GM18526 (cell line): ENCODE measurements around the gene HLA-DPA1.
A peak's percentile ranks its signal among the peaks of the same experiment; 100 is the strongest.

Experiments used
- POLR2A ChIP-seq: IDR thresholded peaks from 3 replicates; pipeline ENCODE4 v1.6.1; 2011; ENCODE audit not compliant: insufficient read length; ENCODE audit errors: extremely low read depth

HLA-DPA1 gene

GRCh38 chr6:33073431-33073871 is at the start of gene HLA-DPA1:
Gene HLA-DPA1, minus strand, starts transcription at chr6:33073649.
- peak; percentile 97 for TF ChIP-seq POLR2A

- no peak for TF ChIP-seq POLR2A
These were observed 49.7 kb upstream of the HLA-DPA1 start for GRCh38 chr6:33123181-33123580.

GRCh38 chr6:33120001-33120400 is 46.6 kb upstream of the HLA-DPA1 start:
- no peak for TF ChIP-seq POLR2A

- no peak for TF ChIP-seq POLR2A
These were observed 45.2 kb upstream of the HLA-DPA1 start for GRCh38 chr6:33118525-33119123.

GRCh38 chr6:33117811-33118277 is 44.4 kb upstream of the HLA-DPA1 start:
- no peak for TF ChIP-seq POLR2A

GRCh38 chr6:33116841-33117711 is 43.6 kb upstream of the HLA-DPA1 start:
- TF ChIP-seq POLR2A = no peak

GRCh38 chr6:33116417-33116816 is 43.0 kb upstream of the HLA-DPA1 start:
- no peak for TF ChIP-seq POLR2A

GRCh38 chr6:33114406-33114805 is 41.0 kb upstream of the HLA-DPA1 start:
- no peak for TF ChIP-seq POLR2A

- no peak for TF ChIP-seq POLR2A
These were observed 40.3 kb upstream of the HLA-DPA1 start for GRCh38 chr6:33113755-33114154.

- TF ChIP-seq POLR2A = no peak
These were observed 38.7 kb upstream of the HLA-DPA1 start for GRCh38 chr6:33112148-33112547.

GRCh38 chr6:33108307-33108706 is 34.9 kb upstream of the HLA-DPA1 start:
- TF ChIP-seq POLR2A = no peak

- no peak for TF ChIP-seq POLR2A
These were observed 34.2 kb upstream of the HLA-DPA1 start for GRCh38 chr6:33107641-33108040.

GRCh38 chr6:33105916-33106871 is 32.7 kb upstream of the HLA-DPA1 start:
- TF ChIP-seq POLR2A = no peak

GRCh38 chr6:33105386-33105785 is 31.9 kb upstream of the HLA-DPA1 start:
- no peak for TF ChIP-seq POLR2A

- TF ChIP-seq POLR2A = no peak
These were observed 31.4 kb upstream of the HLA-DPA1 start for GRCh38 chr6:33104887-33105286.

- TF ChIP-seq POLR2A = no peak
These were observed 30.3 kb upstream of the HLA-DPA1 start for GRCh38 chr6:33103776-33104175.

- TF ChIP-seq POLR2A = no peak
These were observed 22.2 kb upstream of the HLA-DPA1 start for GRCh38 chr6:33095681-33096080.
